Upper lobe of right lung (tissue), 1 donor: Measurements from ENCODE around the gene SUN2. TPM values are rescaled to one million over a fixed set of nuclear protein-coding genes. Genes with fewer than 3 reads are reported as not detected.
A peak's percentile ranks its signal among the peaks of the same experiment; 100 is the strongest.

Experiments
- ATAC-seq: fragments of 200-7000 bp; cut with Tn5 transposase; one replicate; pipeline ENCODE4 v1.9.1; 2020; ENCODE audit warnings: mild to moderate bottlenecking, moderate library complexity
- DNase-seq: peaks from one replicate; pipeline ENCODE4 v3.0.0-alpha.2; 2020
- H3K27ac ChIP-seq: fragments of 200-600 bp; one replicate; pipeline ENCODE4 v1.8.0; 2022
- H3K27me3 ChIP-seq: fragments of 200-600 bp; one replicate; pipeline ENCODE4 v1.8.0; 2022; ENCODE audit warnings: mild to moderate bottlenecking
- H3K36me3 ChIP-seq: fragments of 200-600 bp; one replicate; pipeline ENCODE4 v1.8.0; 2022
- H3K4me1 ChIP-seq: fragments of 200-600 bp; one replicate; pipeline ENCODE4 v1.8.0; 2022
- H3K4me3 ChIP-seq: fragments of 200-600 bp; one replicate; pipeline ENCODE4 v1.8.0; 2022; ENCODE audit warnings: mild to moderate bottlenecking
- H3K9me3 ChIP-seq: fragments of 200-600 bp; one replicate; pipeline ENCODE4 v1.8.0; 2022
- CTCF ChIP-seq: fragments of 200-600 bp; IDR thresholded peaks from one replicate; pipeline ENCODE4 v1.8.0; 2022; ENCODE audit warnings: antibody characterized with exemption
- intact Hi-C: fragments of 100-400 bp; cut with DNase I; formaldehyde crosslinking; loops from one replicate; pipeline ENCODE4 v1.11.0; 2022
- total RNA-seq: library from RNA; stranded (reverse); fragmentation: NEBNext Ultra II Directional; extraction: Animal tissue kit (Norgen Biotek cat#: 25700); gene quantifications from one replicate; pipeline ENCODE4 v1.2.1, GENCODE V29; 2021
- donor health status: DM: no; HTN: yes; CAD: no; lungs with severe emphysema.

SUN2 gene
- total RNA-seq, 1 donor from 2014 or later: 242 TPM

- no peak for TF ChIP-seq CTCF
- Histone ChIP-seq H3K9me3 (no peaks in the 10 kb centered on the region), H3K27me3 (no peaks in the 10 kb centered on the region), H3K36me3 (no peaks in the 10 kb centered on the region), H3K4me1 (peaks cover 4% of the 10 kb centered on the region), H3K4me3 (no peak overlapping the region), H3K27ac (no peak overlapping the region)
- intact Hi-C loops: no loop called here
- DNase-seq (no peak), ATAC-seq (no peak)
Measured at GRCh38 chr22:38761202-38762162, 5.7 kb upstream of the SUN2 start.

- H3K9me3 ChIP-seq: no peaks in the 10 kb centered on the region
- H3K36me3 ChIP-seq: no peaks in the 10 kb centered on the region
- TF ChIP-seq CTCF: no peak
- ATAC-seq (no peak), DNase-seq (no peak)
- H3K27me3 ChIP-seq: no peaks in the 10 kb centered on the region
- intact Hi-C loops: no loop called here
- peaks cover 6% of the 10 kb centered on the region for H3K4me1 ChIP-seq
- no peak overlapping the region for H3K27ac ChIP-seq
- H3K4me3 ChIP-seq: no peak overlapping the region
Measured at GRCh38 chr22:38760477-38761201, 4.8 kb upstream of the SUN2 start.

- Histone ChIP-seq H3K4me3 (no peak overlapping the region), H3K9me3 (no peaks in the 10 kb centered on the region), H3K27me3 (no peaks in the 10 kb centered on the region), H3K4me1 (peaks cover 9% of the 10 kb centered on the region), H3K36me3 (no peaks in the 10 kb centered on the region), H3K27ac (no peak overlapping the region)
- no peak for DNase-seq
- no peak for ATAC-seq
- intact Hi-C loops: no loop called here
- no peak for TF ChIP-seq CTCF
Measured at GRCh38 chr22:38759005-38759404, 3.2 kb upstream of the SUN2 start.

GRCh38 chr22:38758276-38758945 lies 2.6 kb upstream of the SUN2 start:
- no peak for ATAC-seq
- Histone ChIP-seq H3K27ac (no peak overlapping the region), H3K9me3 (no peaks in the 10 kb centered on the region), H3K36me3 (peaks cover 3% of the 10 kb centered on the region), H3K4me1 (peaks cover 15% of the 10 kb centered on the region), H3K4me3 (no peak overlapping the region), H3K27me3 (no peaks in the 10 kb centered on the region)
- DNase-seq: no peak
- TF ChIP-seq CTCF: no peak
- intact Hi-C loops: no loop called here

- no peak for TF ChIP-seq CTCF
- Histone ChIP-seq H3K9me3 (no peaks in the 10 kb centered on the region), H3K4me3 (peak overlapping the region; percentile 68), H3K27ac (no peak overlapping the region), H3K36me3 (peaks cover 10% of the 10 kb centered on the region), H3K4me1 (peaks cover 24% of the 10 kb centered on the region), H3K27me3 (no peaks in the 10 kb centered on the region)
- no peak for ATAC-seq
- intact Hi-C loops: no loop called here
- no peak for DNase-seq
Measured at GRCh38 chr22:38757464-38757757, 1.6 kb upstream of the SUN2 start.
